ENCODE results near the gene MORN1.

Gene MORN1

GRCh38 chr1:2389644-2390043 is 1.7 kb downstream of the MORN1 start:
- no peak overlapping the region for H3K4me3 ChIP-seq (ENCODE audit: low read depth, low read length)

DNA sequence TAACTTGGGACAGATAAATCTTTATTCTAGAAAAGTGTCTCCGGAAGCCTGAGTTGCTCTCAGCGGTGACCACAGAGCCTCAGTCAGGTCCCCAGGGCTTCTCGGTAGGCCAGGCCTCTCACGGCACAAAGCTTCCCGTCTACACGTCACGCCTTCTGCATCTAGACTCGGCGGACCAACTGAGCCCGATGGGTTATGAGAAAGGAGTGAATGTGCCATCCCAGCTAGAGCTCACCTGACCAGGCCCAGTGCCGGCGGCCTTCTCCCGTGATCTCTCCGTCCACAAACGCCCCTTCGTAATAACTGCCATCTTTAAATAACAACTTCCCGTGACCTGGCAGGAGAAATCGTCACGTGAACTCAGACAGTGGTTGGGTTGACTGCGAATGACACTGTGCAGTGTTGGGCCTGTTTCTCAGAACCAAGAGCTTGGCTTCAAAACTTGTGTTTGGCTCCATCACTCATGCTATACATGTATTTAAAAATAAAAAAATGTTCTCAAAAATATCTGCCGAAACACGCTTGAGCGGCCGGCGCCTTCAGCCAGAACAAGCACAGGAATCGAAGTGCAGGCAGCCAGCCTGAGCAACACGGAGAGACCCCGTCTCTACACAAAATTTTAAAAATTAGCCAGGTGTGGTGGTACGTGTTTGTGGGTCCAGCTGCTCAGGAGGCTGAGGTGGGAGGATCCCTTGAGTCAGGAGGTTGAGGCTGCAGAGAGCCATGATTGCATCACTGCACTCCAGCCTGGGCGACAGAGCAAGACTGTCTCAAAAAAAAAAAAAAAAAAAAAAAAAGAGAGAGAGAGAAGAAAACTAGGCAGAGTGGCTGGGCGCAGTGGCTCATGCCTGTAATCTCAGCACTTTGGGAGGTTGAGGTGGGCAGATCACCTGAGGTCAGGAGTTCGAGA is 3.1 kb downstream of the MORN1 start:
- no peak for DNase-seq (ENCODE audit: low read depth)
- H3K4me3 ChIP-seq (ENCODE audit: low read depth, low read length): no peak overlapping the region
- TF ChIP-seq CTCF (IDR thresholded peaks at IDR 0.05; ENCODE audit: insufficient read depth, low read depth, low read length, missing control alignments): no peak

More at GRCh38 chr1:2389644-2390043, 1.7 kb downstream of the MORN1 start:
- TF ChIP-seq CTCF (IDR thresholded peaks at IDR 0.05; ENCODE audit: insufficient read depth, low read depth, low read length, missing control alignments): no peak
- DNase-seq (ENCODE audit: low read depth): no peak

GRCh38 chr1:2386636-2387611 is 4.4 kb downstream of the MORN1 start:
- TF ChIP-seq CTCF (IDR thresholded peaks at IDR 0.05; ENCODE audit: insufficient read depth, low read depth, low read length, missing control alignments): no peak
- DNase-seq (ENCODE audit: low read depth): no peak
- H3K4me3 ChIP-seq (ENCODE audit: low read depth, low read length): no peak overlapping the region

DNA sequence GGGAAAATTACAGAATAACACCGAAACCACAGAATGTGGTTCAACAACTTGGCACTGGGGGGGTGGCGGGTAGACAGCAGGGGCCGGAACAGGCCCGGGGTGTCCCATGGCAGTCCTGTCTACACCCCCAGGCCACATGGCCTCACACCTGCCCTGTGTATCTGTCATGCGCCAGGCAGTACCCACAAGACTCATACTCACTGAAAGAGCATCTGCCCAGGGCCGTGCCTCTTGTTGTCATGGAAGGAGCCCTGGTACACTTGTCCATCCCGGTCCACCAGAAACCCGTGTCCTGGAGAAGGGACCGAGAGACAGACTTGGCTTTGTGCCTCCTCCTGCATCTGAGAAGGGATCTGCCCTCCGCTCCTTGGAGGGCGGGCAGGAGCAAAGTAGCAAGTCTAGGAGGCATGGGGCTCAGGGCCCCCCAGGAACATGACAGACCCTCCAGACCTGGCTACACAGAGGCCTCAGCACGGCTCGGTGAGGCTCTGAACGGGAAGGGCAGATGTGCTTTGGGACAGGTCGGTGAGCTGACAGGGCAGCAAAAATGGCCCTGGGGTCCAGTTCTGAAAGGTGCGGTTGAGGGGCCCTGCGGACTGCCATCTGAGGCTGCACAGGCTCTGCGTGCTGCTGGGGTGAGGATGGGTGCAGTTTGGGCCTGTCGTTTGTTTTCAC is 5.6 kb downstream of the MORN1 start:
- no peak overlapping the region for H3K4me3 ChIP-seq (ENCODE audit: low read depth, low read length)
- DNase-seq (ENCODE audit: low read depth): no peak
- no peak for TF ChIP-seq CTCF (IDR thresholded peaks at IDR 0.05; ENCODE audit: insufficient read depth, low read depth, low read length, missing control alignments)

DNA sequence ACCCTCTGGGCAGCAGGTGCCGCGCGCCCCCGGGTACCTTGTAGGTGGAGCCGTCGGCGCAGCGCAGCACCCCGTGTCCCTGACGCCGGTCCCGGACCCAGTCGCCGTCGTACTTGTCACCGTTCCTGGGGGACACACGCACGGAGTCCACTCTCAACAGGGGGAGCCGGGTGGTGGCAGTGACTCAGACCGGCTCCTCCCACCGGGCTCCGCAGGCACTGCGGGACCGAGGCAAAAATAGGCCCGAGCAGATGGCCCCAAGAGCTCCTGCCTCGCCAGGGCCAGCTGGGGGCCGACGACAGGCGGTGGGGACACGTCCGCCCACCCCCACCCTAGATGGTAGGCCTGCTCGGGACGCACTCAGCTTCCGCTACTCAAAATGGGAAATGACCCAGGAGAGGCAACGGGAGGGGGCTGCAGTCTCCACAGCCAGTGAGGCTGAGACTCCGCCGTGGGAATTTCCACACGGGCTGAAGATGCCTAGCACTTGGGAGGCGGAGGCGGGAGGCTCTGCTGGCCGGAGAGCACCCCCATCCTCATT is 6.3 kb downstream of the MORN1 start:
- H3K4me3 ChIP-seq (ENCODE audit: low read depth, low read length): no peak overlapping the region
- TF ChIP-seq CTCF (IDR thresholded peaks at IDR 0.05; ENCODE audit: insufficient read depth, low read depth, low read length, missing control alignments): no peak
- no peak for DNase-seq (ENCODE audit: low read depth)

- no peak overlapping the region for H3K4me3 ChIP-seq (ENCODE audit: low read depth, low read length)
- no peak for TF ChIP-seq CTCF (IDR thresholded peaks at IDR 0.05; ENCODE audit: insufficient read depth, low read depth, low read length, missing control alignments)
- DNase-seq (ENCODE audit: low read depth): no peak
Observed at GRCh38 chr1:2384130-2384860, 7.1 kb downstream of the MORN1 start.
